SU-DHL-6 (cell line): ENCODE measurements around the gene WDR46.
"Not testable (repeated sequence)": the region's sequence is repeated elsewhere in the genome, so short reads cannot be mapped to it uniquely, and the experiment has no call there.

Source experiments
- H2AFZ ChIP-seq: fragments of 200-600 bp; sonication (generic); 2 replicates; pipeline ENCODE4 v1.6.1; 2014; ENCODE audit warnings: low read depth, mild to moderate bottlenecking, moderate library complexity, mixed read lengths, antibody characterized with exemption, low read length; ENCODE audit not compliant: severe bottlenecking
- H3F3A ChIP-seq: fragments of 200-600 bp; shearing (Covaris generic); 2 replicates; pipeline ENCODE4 v1.6.0; 2016; ENCODE audit warnings: antibody characterized with exemption, mild to moderate bottlenecking; ENCODE audit not compliant: insufficient read depth
- H3K27ac ChIP-seq: fragments of 200-600 bp; sonication (generic); 2 replicates; pipeline ENCODE4 v1.5.1; 2016; ENCODE audit warnings: low read depth, mild to moderate bottlenecking, low read length, moderate library complexity, mixed read lengths
- H3K27me3 ChIP-seq: fragments of 200-600 bp; sonication (generic), shearing (Covaris generic); 2 replicates; pipeline ENCODE4 v1.6.0; 2014; ENCODE audit warnings: mild to moderate bottlenecking, low read length
- H3K36me3 ChIP-seq: fragments of 200-600 bp; sonication (generic); 2 replicates; pipeline ENCODE4 v1.6.1; 2014; ENCODE audit warnings: mild to moderate bottlenecking, low read length, mixed read lengths
- H3K4me2 ChIP-seq: fragments of 300-600, 200-600 bp; shearing (Covaris generic), sonication (generic); 2 replicates; pipeline ENCODE4 v1.6.0; 2014; ENCODE audit warnings: low read length, low read depth, mild to moderate bottlenecking; ENCODE audit not compliant: poor library complexity, severe bottlenecking
- H3K4me3 ChIP-seq: fragments of 200-600 bp; sonication (generic); 2 replicates; pipeline ENCODE4 v1.5.1; 2014; ENCODE audit warnings: antibody characterized with exemption, low read length, mild to moderate bottlenecking, mixed read lengths; ENCODE audit not compliant: insufficient read depth, poor library complexity, severe bottlenecking
- H3K79me2 ChIP-seq: fragments of 200-600 bp; sonication (generic); 2 replicates; pipeline ENCODE4 v1.6.1; 2014; ENCODE audit warnings: mild to moderate bottlenecking, low read length, moderate library complexity; ENCODE audit not compliant: insufficient read depth
- H3K9ac ChIP-seq: fragments of 200-600 bp; sonication (generic); 2 replicates; pipeline ENCODE4 v1.7.0; 2014; ENCODE audit warnings: mild to moderate bottlenecking, low read length
- H3K9me2 ChIP-seq: fragments of 200-600 bp; sonication (generic); replicated peaks from 2 replicates; pipeline ENCODE4 v1.6.1; 2014; ENCODE audit warnings: low read length; ENCODE audit not compliant: insufficient read depth
- H3K9me3 ChIP-seq: fragments of 200-600 bp; sonication (generic); 2 replicates; pipeline ENCODE4 v1.6.1; 2014; ENCODE audit warnings: low read length, mixed read lengths; ENCODE audit not compliant: insufficient read depth
- H4K20me1 ChIP-seq: fragments of 200-600 bp; sonication (generic); 2 replicates; pipeline ENCODE4 v1.6.1; 2014; ENCODE audit warnings: low read depth, mild to moderate bottlenecking, antibody characterized with exemption, low read length, moderate library complexity, mixed read lengths
- CTCF ChIP-seq: fragments of 200-600 bp; sonication (generic); IDR thresholded peaks from one replicate; pipeline ENCODE4 v1.5.1; 2017; ENCODE audit warnings: antibody characterized with exemption, mild to moderate bottlenecking, low read length, moderate library complexity; ENCODE audit not compliant: insufficient read depth, poor library complexity, severe bottlenecking
- EZH2phosphoT487 ChIP-seq: fragments of 200-600 bp; sonication (generic), shearing (Covaris generic); conservative IDR thresholded peaks from 2 replicates; pipeline ENCODE4 v1.6.1; 2018; ENCODE audit warnings: mild to moderate bottlenecking, antibody characterized with exemption, low read length, moderate library complexity, mixed read lengths

Gene WDR46

DNA sequence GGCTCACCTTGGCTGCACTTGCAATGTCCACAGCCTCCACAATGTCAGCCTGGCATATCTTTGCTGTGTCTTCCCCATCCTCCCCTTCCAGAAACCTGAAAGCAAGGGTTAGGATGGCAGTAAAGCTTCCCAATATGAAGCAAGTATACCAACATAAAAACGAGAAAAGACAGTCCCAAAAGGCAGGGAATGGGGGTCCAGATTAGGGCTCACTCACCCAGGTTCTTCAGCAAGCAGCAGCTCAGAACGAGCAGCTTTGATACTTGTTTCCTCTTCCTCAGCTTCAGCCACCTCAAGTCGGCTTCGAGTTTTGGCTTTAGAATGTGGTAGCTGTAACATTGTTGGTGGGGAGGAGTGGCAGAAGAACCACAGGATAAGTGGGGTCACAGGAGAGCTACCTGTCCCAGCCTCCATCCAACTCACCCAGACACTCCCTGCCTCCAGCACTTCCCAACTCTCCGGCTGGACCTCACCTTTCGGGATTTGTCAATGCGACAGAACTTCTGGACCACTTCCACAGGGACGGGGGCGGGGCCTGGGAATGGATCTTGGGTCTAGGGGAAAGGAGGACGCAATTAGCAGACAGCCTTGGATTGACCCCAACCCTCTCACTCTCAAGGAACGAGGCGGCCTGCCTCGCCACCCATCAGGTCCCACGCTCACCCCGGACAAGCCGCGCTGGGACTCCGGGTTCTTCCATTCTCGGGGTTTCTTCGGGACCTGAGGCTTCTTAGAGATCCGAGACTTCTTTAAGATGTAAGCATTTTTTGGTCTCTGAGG is 708 bp downstream of the WDR46 start:
- peaks cover 21% of the 10 kb centered on the region for H3K36me3 ChIP-seq
- H3F3A ChIP-seq, result peaks cover 14% of the 10 kb centered on the region
- peak overlapping the region; percentile 90 for H2AFZ ChIP-seq
- H3K9me2 ChIP-seq, result no peaks in the 10 kb centered on the region
- H3K79me2 ChIP-seq, result peaks cover 46% of the 10 kb centered on the region
- peak overlapping the region; percentile 84 for H3K4me3 ChIP-seq
- peak overlapping the region; percentile 65 for H3K27ac ChIP-seq
- TF ChIP-seq EZH2phosphoT487 (no peak), CTCF (no peak)
- H3K4me2 ChIP-seq, result peak overlapping the region; percentile 94
- peak overlapping the region; percentile 80 for H3K9ac ChIP-seq
- H3K9me3 ChIP-seq, result no peaks in the 10 kb centered on the region
- no peaks in the 10 kb centered on the region for H3K27me3 ChIP-seq
- H4K20me1 ChIP-seq, result no peaks in the 10 kb centered on the region

- Histone ChIP-seq H3F3A (peaks cover 14% of the 10 kb centered on the region), H3K27me3 (no peaks in the 10 kb centered on the region), H3K79me2 (peaks cover 46% of the 10 kb centered on the region), H3K4me2 (peak overlapping the region; percentile 94), H3K9ac (peak overlapping the region; percentile 80), H3K27ac (no peak overlapping the region), H3K4me3 (no peak overlapping the region), H3K9me2 (no peaks in the 10 kb centered on the region), H3K36me3 (peaks cover 21% of the 10 kb centered on the region), H2AFZ (no peak overlapping the region), H4K20me1 (no peaks in the 10 kb centered on the region), H3K9me3 (no peaks in the 10 kb centered on the region)
- no peak for TF ChIP-seq EZH2phosphoT487
- no peak for TF ChIP-seq CTCF
These were observed 1.8 kb downstream of the WDR46 start for GRCh38 chr6:33286946-33287914.

DNA sequence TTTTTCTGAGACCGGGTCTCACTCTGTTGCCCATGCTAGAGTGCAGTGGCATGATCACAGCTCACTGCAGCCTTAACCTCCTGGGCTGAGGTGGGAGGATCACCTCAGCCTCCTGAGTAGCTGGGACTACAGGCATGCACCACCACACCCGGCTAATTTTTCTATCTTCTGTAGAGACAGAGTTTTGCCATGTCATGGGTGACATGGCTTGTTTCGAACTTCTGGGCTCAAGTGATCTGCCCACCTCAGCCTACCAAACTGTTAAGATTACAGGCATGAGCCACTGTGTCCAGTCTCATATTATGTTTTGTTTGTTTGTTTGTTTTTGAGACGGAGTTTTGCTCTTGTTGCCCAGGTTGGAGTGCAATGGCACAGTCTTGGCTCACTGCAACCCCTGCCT is 3.8 kb downstream of the WDR46 start:
- Histone ChIP-seq H3K79me2 (peaks cover 32% of the 10 kb centered on the region), H3F3A (peaks cover 18% of the 10 kb centered on the region; the same call in 1 of the 2 replicates), H3K36me3 (peaks cover 21% of the 10 kb centered on the region)
- not testable (repeated sequence) for H3K9me3 ChIP-seq, H3K4me3 ChIP-seq, H4K20me1 ChIP-seq, H3K27ac ChIP-seq, H3K9me2 ChIP-seq, H3K27me3 ChIP-seq, H2AFZ ChIP-seq, H3K9ac ChIP-seq, H3K4me2 ChIP-seq
